HepG2 (cell line): ENCODE measurements around the gene MDP1. TPM values are rescaled to one million over a fixed set of nuclear protein-coding genes. Genes with fewer than 3 reads are reported as not detected.

Experiments used
- ATM ChIP-seq: fragments of 450-650 bp; IDR thresholded peaks from 2 replicates; pipeline ENCODE4 v1.7.1; 2017; ENCODE audit warnings: mild to moderate bottlenecking, borderline replicate concordance
- CAMTA2 ChIP-seq: sonication (generic); formaldehyde crosslinking; IDR thresholded peaks from 2 replicates; pipeline ENCODE4 v1.4.0; 2020; ENCODE audit warnings: mild to moderate bottlenecking, missing genetic modification reagents, borderline replicate concordance
- IRX3 ChIP-seq: sonication (generic); formaldehyde crosslinking; IDR thresholded peaks from 2 replicates; pipeline ENCODE4 v1.8.1; 2023; ENCODE audit warnings: mild to moderate bottlenecking, low read depth, missing genetic modification reagents, borderline replicate concordance
- KLF6 ChIP-seq: IDR thresholded peaks from 2 replicates; pipeline ENCODE4 v1.8.0; 2016; ENCODE audit warnings: missing biosample characterization, missing genetic modification reagents
- LCORL ChIP-seq, 2 experiments: fragments of 450-650 bp in 1 of 2; sonication (generic) in 1 of 2; formaldehyde crosslinking in 1 of 2; IDR thresholded peaks; 2 replicates each; pipeline versions ENCODE4 v1.5.0 to v1.6.1; 2017 to 2020; ENCODE audit warnings: antibody characterized with exemption in 1 of 2, missing genetic modification reagents in 1 of 2
- MBD4 ChIP-seq: IDR thresholded peaks from 2 replicates; pipeline ENCODE4 v1.6.1; 2012; ENCODE audit warnings: low read length, inconsistent platforms, borderline replicate concordance
- MTA1 ChIP-seq: sonication (generic); formaldehyde crosslinking; IDR thresholded peaks from 2 replicates; pipeline ENCODE4 v1.4.0; 2020; ENCODE audit warnings: missing genetic modification reagents, mild to moderate bottlenecking, borderline replicate concordance
- MTERF4 ChIP-seq: sonication (generic); formaldehyde crosslinking; IDR thresholded peaks from 2 replicates; pipeline ENCODE4 v1.8.0; 2023; ENCODE audit warnings: mild to moderate bottlenecking, missing genetic modification reagents
- MTF1 ChIP-seq: sonication (generic); formaldehyde crosslinking; IDR thresholded peaks from 2 replicates; pipeline ENCODE4 v1.5.0; 2020; ENCODE audit warnings: missing genetic modification reagents
- NR0B2 ChIP-seq: sonication (generic); formaldehyde crosslinking; IDR thresholded peaks from 2 replicates; pipeline ENCODE4 v1.4.0; 2020; ENCODE audit warnings: mild to moderate bottlenecking, missing genetic modification reagents
- POLR2A ChIP-seq, 2 experiments: IDR thresholded peaks; 2 replicates each; pipeline ENCODE4 v1.6.1; 2011; ENCODE audit warnings: low read depth in 2 of 2, low read length in 2 of 2, mild to moderate bottlenecking in 1 of 2, moderate library complexity in 1 of 2; ENCODE audit not compliant: insufficient read depth in 1 of 2
- TARDBP ChIP-seq: sonication (generic); formaldehyde crosslinking; IDR thresholded peaks from 2 replicates; pipeline ENCODE4 v1.8.0; 2022; ENCODE audit warnings: mild to moderate bottlenecking, missing genetic modification reagents
- TBP ChIP-seq: sonication (generic); formaldehyde crosslinking; IDR thresholded peaks from 2 replicates; pipeline ENCODE4 v1.5.0; 2020; ENCODE audit warnings: missing genetic modification reagents
- ZBTB3 ChIP-seq: sonication (generic); formaldehyde crosslinking; IDR thresholded peaks from 2 replicates; pipeline ENCODE4 v1.4.0; 2020; ENCODE audit warnings: low read depth, mild to moderate bottlenecking, moderate library complexity, missing genetic modification reagents, borderline replicate concordance
- ZBTB8A ChIP-seq: sonication (generic); formaldehyde crosslinking; IDR thresholded peaks from 2 replicates; pipeline ENCODE4 v1.4.0; 2020; ENCODE audit warnings: mild to moderate bottlenecking, low read depth, missing genetic modification reagents, borderline replicate concordance
- ZEB1 ChIP-seq: IDR thresholded peaks from 2 replicates; pipeline ENCODE4 v1.6.1; 2012; ENCODE audit warnings: mild to moderate bottlenecking, low read depth, inconsistent platforms; ENCODE audit not compliant: insufficient replicate concordance
- ZFP36L1 ChIP-seq: sonication (generic); formaldehyde crosslinking; IDR thresholded peaks from 2 replicates; pipeline ENCODE4 v1.8.0; 2022; ENCODE audit warnings: mild to moderate bottlenecking, missing genetic modification reagents, moderate library complexity
- ZNF382 ChIP-seq: sonication (generic); formaldehyde crosslinking; IDR thresholded peaks from 2 replicates; pipeline ENCODE4 v1.5.0; 2020; ENCODE audit warnings: missing genetic modification reagents, mild to moderate bottlenecking, borderline replicate concordance
- ZNF644 ChIP-seq: IDR thresholded peaks from 2 replicates; pipeline ENCODE4 v1.6.1; 2016; ENCODE audit warnings: low read depth
- ZNF678 ChIP-seq: sonication (generic); formaldehyde crosslinking; IDR thresholded peaks from 2 replicates; pipeline ENCODE4 v1.4.0; 2020; ENCODE audit warnings: mild to moderate bottlenecking, missing genetic modification reagents
- ZNF724P ChIP-seq: sonication (generic); formaldehyde crosslinking; IDR thresholded peaks from 2 replicates; pipeline ENCODE4 v1.8.0; 2022; ENCODE audit warnings: missing genetic modification reagents, borderline replicate concordance
- ZNF768 ChIP-seq: sonication (generic); formaldehyde crosslinking; IDR thresholded peaks from 2 replicates; pipeline ENCODE4 v1.4.0; 2020; ENCODE audit warnings: missing genetic modification reagents
- polyA plus RNA-seq, 8 experiments: library from polyadenylated mRNA; depleted of rRNA in 3 of 8; stranded (reverse) in 7 of 8; unstranded in 1 of 8; fragments of >200 nt; fragmentation: Illumina TruSeq in 4 of 8; extraction: Trizol in 4 of 8; gene quantifications; 2 replicates each; pipeline versions ENCODE4 v1.2.1 to v1.2.3, GENCODE V29; 2011 to 2016; ENCODE audit warnings: low read depth in 4 of 8, missing spikeins in 1 of 8, mixed read lengths in 1 of 8; ENCODE audit not compliant: insufficient read depth in 1 of 8
- total RNA-seq, 5 experiments: library from RNA; depleted of rRNA; stranded (reverse); fragments of >200 nt; fragmentation: Illumina TruSeq; extraction: Trizol; gene quantifications; 2 replicates each; pipeline ENCODE4 v1.2.3, GENCODE V29; 2016; ENCODE audit warnings: low read depth in 1 of 5
- TF ChIP-seq, protein P1 (sequence below): sonication (generic); formaldehyde crosslinking; IDR thresholded peaks from 2 replicates; pipeline ENCODE4 v1.5.1; 2020; ENCODE audit warnings: mild to moderate bottlenecking, moderate library complexity, missing genetic modification reagents
- TF ChIP-seq, protein P2 (sequence below): sonication (generic); formaldehyde crosslinking; IDR thresholded peaks from 2 replicates; pipeline ENCODE4 v1.5.1; 2020; ENCODE audit warnings: missing genetic modification reagents, mild to moderate bottlenecking, borderline replicate concordance

MDP1 gene
- total and polyA plus RNA-seq, 2 of the 13 experiments (the other 11 are each of a cell fraction or from before 2014, with no cell fraction given), result 44.1 to 48.7 TPM

- TF ChIP-seq NR0B2 (CRISPR knock-in tag), result no peak
- TF ChIP-seq TBP (CRISPR knock-in tag), result no peak
- TF ChIP-seq ZBTB8A (CRISPR knock-in tag), result no peak; the same call in 1 of the 2 replicates
- no peak for TF ChIP-seq MTF1 (CRISPR knock-in tag)
- no peak for TF ChIP-seq ZBTB3 (CRISPR knock-in tag)
- TF ChIP-seq MBD4, result no peak
- TF ChIP-seq ZEB1, result no peak
- no peak for TF ChIP-seq ZFP36L1 (CRISPR knock-in tag)
- no peak for TF ChIP-seq ZNF644 (CRISPR knock-in tag)
- TF ChIP-seq LCORL (IDR thresholded peaks at IDR 0.05), result no peak
- no peak for TF ChIP-seq LCORL (CRISPR knock-in tag; IDR thresholded peaks at IDR 0.05)
- no peak for TF ChIP-seq MTA1 (CRISPR knock-in tag)
- TF ChIP-seq CAMTA2 (CRISPR knock-in tag), result no peak
- TF ChIP-seq, protein P1, sequence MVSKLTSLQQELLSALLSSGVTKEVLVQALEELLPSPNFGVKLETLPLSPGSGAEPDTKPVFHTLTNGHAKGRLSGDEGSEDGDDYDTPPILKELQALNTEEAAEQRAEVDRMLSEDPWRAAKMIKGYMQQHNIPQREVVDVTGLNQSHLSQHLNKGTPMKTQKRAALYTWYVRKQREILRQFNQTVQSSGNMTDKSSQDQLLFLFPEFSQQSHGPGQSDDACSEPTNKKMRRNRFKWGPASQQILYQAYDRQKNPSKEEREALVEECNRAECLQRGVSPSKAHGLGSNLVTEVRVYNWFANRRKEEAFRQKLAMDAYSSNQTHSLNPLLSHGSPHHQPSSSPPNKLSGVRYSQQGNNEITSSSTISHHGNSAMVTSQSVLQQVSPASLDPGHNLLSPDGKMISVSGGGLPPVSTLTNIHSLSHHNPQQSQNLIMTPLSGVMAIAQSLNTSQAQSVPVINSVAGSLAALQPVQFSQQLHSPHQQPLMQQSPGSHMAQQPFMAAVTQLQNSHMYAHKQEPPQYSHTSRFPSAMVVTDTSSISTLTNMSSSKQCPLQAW (CRISPR knock-in tag), result peak; percentile 18; the same call in 1 of the 2 replicates
- no peak for TF ChIP-seq POLR2A (IDR thresholded peaks at IDR 0.05; ENCODE audit: insufficient read depth in 1 of 2, low read depth in 2 of 2, low read length in 2 of 2)
- TF ChIP-seq TARDBP (CRISPR knock-in tag), result no peak
- TF ChIP-seq ZNF382 (CRISPR knock-in tag), result no peak
- TF ChIP-seq ZNF724P (CRISPR knock-in tag), result 0 out of 2 replicates have a peak, but pooled peaks have one; percentile 84
- no peak for TF ChIP-seq ZNF768 (CRISPR knock-in tag)
- TF ChIP-seq, protein P2, sequence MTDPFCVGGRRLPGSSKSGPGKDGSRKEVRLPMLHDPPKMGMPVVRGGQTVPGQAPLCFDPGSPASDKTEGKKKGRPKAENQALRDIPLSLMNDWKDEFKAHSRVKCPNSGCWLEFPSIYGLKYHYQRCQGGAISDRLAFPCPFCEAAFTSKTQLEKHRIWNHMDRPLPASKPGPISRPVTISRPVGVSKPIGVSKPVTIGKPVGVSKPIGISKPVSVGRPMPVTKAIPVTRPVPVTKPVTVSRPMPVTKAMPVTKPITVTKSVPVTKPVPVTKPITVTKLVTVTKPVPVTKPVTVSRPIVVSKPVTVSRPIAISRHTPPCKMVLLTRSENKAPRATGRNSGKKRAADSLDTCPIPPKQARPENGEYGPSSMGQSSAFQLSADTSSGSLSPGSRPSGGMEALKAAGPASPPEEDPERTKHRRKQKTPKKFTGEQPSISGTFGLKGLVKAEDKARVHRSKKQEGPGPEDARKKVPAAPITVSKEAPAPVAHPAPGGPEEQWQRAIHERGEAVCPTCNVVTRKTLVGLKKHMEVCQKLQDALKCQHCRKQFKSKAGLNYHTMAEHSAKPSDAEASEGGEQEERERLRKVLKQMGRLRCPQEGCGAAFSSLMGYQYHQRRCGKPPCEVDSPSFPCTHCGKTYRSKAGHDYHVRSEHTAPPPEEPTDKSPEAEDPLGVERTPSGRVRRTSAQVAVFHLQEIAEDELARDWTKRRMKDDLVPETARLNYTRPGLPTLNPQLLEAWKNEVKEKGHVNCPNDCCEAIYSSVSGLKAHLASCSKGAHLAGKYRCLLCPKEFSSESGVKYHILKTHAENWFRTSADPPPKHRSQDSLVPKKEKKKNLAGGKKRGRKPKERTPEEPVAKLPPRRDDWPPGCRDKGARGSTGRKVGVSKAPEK (CRISPR knock-in tag), result peak; percentile 16; the same call in 1 of the 2 replicates
- TF ChIP-seq IRX3 (CRISPR knock-in tag), result peak; percentile 22; the same call in 1 of the 2 replicates
- no peak for TF ChIP-seq ATM
- 0 out of 2 replicates have a peak, but pooled peaks have one; percentile 53 for TF ChIP-seq ZNF678
- peak; percentile 63; the same call in 1 of the 2 replicates for TF ChIP-seq MTERF4 (CRISPR knock-in tag)
- TF ChIP-seq KLF6 (CRISPR knock-in tag), result no peak; the same call in 1 of the 2 replicates
Observed at GRCh38 chr14:24231263-24232120, 15.6 kb upstream of the MDP1 start (continued).
